Head of caudate nucleus (tissue), 42 donors: ENCODE measurements around the gene DYNC1I1.

Experiments used
- DNase-seq, 42 donors: peaks; one replicate each; pipeline versions ENCODE4 v3.0.0 to v3.0.0-alpha.2; 2020 to 2021; ENCODE audit warnings: mixed read lengths in 7 of 42
- intact Hi-C: fragments of 100-400 bp; cut with DNase I; formaldehyde crosslinking; loops from one replicate; pipeline ENCODE4 v1.15.0; 2022

DYNC1I1 gene

GRCh38 chr7:95828824-95829790 lies 56.8 kb downstream of the DYNC1I1 start:
- intact Hi-C loops: no loop called here
- DNase-seq: no peak

GRCh38 chr7:95840953-95841950 lies 68.9 kb downstream of the DYNC1I1 start:
- intact Hi-C loops: no loop called here

GRCh38 chr7:95843286-95843685 lies 70.9 kb downstream of the DYNC1I1 start:
- intact Hi-C loops: no loop called here

More at GRCh38 chr7:95840953-95841950, 68.9 kb downstream of the DYNC1I1 start:
- no peak for DNase-seq

GRCh38 chr7:95845007-95845406 lies 72.7 kb downstream of the DYNC1I1 start:
- no peak for DNase-seq
- intact Hi-C loops: no loop called here

More at GRCh38 chr7:95843286-95843685, 70.9 kb downstream of the DYNC1I1 start:
- DNase-seq: no peak

GRCh38 chr7:95847061-95847460 lies 74.7 kb downstream of the DYNC1I1 start:
- no peak for DNase-seq
- intact Hi-C loops: no loop called here

GRCh38 chr7:95859429-95859828 lies 87.1 kb downstream of the DYNC1I1 start:
- no peak for DNase-seq
- intact Hi-C loops: no loop called here

- intact Hi-C loops: no loop called here
- DNase-seq: no peak
Observed at GRCh38 chr7:95861041-95861440, 88.7 kb downstream of the DYNC1I1 start.

- intact Hi-C loops: no loop called here
- DNase-seq: no peak
Observed at GRCh38 chr7:95863623-95864022, 91.3 kb downstream of the DYNC1I1 start.

GRCh38 chr7:95865716-95866371 lies 93.5 kb downstream of the DYNC1I1 start:
- DNase-seq: no peak

GRCh38 chr7:95867309-95867708 lies 95.0 kb downstream of the DYNC1I1 start:
- DNase-seq: no peak
- intact Hi-C loops: no loop called here

More at GRCh38 chr7:95865716-95866371, 93.5 kb downstream of the DYNC1I1 start:
- intact Hi-C loops: no loop called here

GRCh38 chr7:95871075-95871848 lies 98.9 kb downstream of the DYNC1I1 start:
- peak in 33 of 42 donors; percentile 4 to 84 (median 52) for DNase-seq
- intact Hi-C loops: loop anchor here (5.0 kb wide), 1 partner anchor 149 kb away; no protein-coding TSS in a partner anchor

GRCh38 chr7:95871896-95872295 lies 99.5 kb downstream of the DYNC1I1 start:
- intact Hi-C loops: loop anchor here (5.0 kb wide), 1 partner anchor 150 kb away; no protein-coding TSS in a partner anchor
- DNase-seq: no peak

- intact Hi-C loops: loop anchor here (5.0 kb wide), 1 partner anchor 152 kb away; no protein-coding TSS in a partner anchor
- no peak for DNase-seq
Observed at GRCh38 chr7:95874129-95874528, 101.8 kb downstream of the DYNC1I1 start.

GRCh38 chr7:95874541-95875265 lies 102.3 kb downstream of the DYNC1I1 start:
- intact Hi-C loops: loop anchor here (5.0 kb wide), 1 partner anchor 152 kb away; no protein-coding TSS in a partner anchor
- DNase-seq: peak in 2 of 42 donors; percentile 9 to 20

- intact Hi-C loops: no loop called here
- DNase-seq: no peak
Observed at GRCh38 chr7:95875519-95875918, 103.2 kb downstream of the DYNC1I1 start.

GRCh38 chr7:95878677-95879076 lies 106.3 kb downstream of the DYNC1I1 start:
- intact Hi-C loops: no loop called here
- DNase-seq: no peak

GRCh38 chr7:95881597-95881996 lies 109.2 kb downstream of the DYNC1I1 start:
- intact Hi-C loops: no loop called here

More at GRCh38 chr7:95881597-95881996, 109.2 kb downstream of the DYNC1I1 start:
- no peak for DNase-seq
